ENCODE results near the gene NCK2. TPM values are rescaled to one million over a fixed set of nuclear protein-coding genes. Genes with fewer than 3 reads are reported as not detected.

Gene NCK2
- total RNA-seq, 1 donor from 2014 or later: 72.4 TPM

- Mint-ChIP-seq H3K4me1 (ENCODE audit: low read depth) (peaks cover 6% of the 10 kb centered on the region), H3K9me3 (peaks cover 12% of the 10 kb centered on the region), H3K4me3 (ENCODE audit: low read depth) (no peak overlapping the region), H3K27me3 (ENCODE audit: low read depth) (no peaks in the 10 kb centered on the region), H3K36me3 (ENCODE audit: low read depth) (no peaks in the 10 kb centered on the region), H3K27ac (no peak overlapping the region)
- intact Hi-C loops (cut with micrococcal nuclease): no loop called here
- DNase-seq (ENCODE audit: low spot score): peak; percentile 22
Measured at GRCh38 chr2:105934467-105934866, 189.8 kb downstream of the NCK2 start.

GRCh38 chr2:105935063-105935462, 190.4 kb downstream of the NCK2 start:
- H3K9me3 Mint-ChIP-seq: peaks cover 14% of the 10 kb centered on the region
- DNase-seq (ENCODE audit: low spot score): no peak
- H3K27ac Mint-ChIP-seq: no peak overlapping the region
- no peaks in the 10 kb centered on the region for H3K27me3 Mint-ChIP-seq (ENCODE audit: low read depth)
- H3K4me1 Mint-ChIP-seq (ENCODE audit: low read depth): peaks cover 4% of the 10 kb centered on the region
- intact Hi-C loops (cut with micrococcal nuclease): no loop called here
- H3K36me3 Mint-ChIP-seq (ENCODE audit: low read depth): no peaks in the 10 kb centered on the region
- no peak overlapping the region for H3K4me3 Mint-ChIP-seq (ENCODE audit: low read depth)

- H3K4me3 Mint-ChIP-seq (ENCODE audit: low read depth): no peak overlapping the region
- H3K36me3 Mint-ChIP-seq (ENCODE audit: low read depth): no peaks in the 10 kb centered on the region
- no peak for DNase-seq (ENCODE audit: low spot score)
- H3K4me1 Mint-ChIP-seq (ENCODE audit: low read depth): peaks cover 4% of the 10 kb centered on the region
- H3K9me3 Mint-ChIP-seq: peaks cover 14% of the 10 kb centered on the region
- intact Hi-C loops (cut with micrococcal nuclease): no loop called here
- no peaks in the 10 kb centered on the region for H3K27me3 Mint-ChIP-seq (ENCODE audit: low read depth)
- H3K27ac Mint-ChIP-seq: no peak overlapping the region
Measured at GRCh38 chr2:105936954-105937353, 192.2 kb downstream of the NCK2 start.

DNA sequence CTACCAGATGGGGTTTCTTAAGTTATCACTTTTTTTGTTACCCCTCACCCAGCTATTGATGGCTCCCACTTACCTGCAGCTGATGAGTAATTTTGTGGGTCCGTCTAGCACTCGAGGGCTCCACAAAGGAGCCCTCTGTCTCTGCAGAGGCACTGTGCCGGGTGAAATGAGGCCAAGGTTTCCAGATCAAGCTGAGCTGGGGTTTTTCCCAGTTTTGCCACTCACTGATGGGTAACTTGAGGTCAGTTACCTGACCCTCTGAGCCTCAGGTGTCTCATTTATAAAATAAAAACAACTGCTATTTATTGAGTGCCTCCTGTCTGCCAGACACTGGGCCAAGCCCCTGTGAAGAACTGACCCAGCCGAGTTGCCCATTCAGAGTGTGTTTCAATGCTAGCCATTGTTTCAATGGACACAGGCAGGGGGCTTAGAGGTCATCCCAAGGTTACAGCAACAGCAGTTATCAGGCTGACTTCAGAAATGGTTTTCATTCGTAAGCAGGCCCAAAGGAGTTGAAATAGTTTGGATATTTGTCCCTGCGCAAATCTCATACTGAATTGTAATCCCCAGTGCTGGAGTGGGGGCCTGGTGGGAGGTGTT, 192.9 kb downstream of the NCK2 start:
- Mint-ChIP-seq H3K27me3 (ENCODE audit: low read depth) (no peaks in the 10 kb centered on the region), H3K4me3 (ENCODE audit: low read depth) (no peak overlapping the region), H3K4me1 (ENCODE audit: low read depth) (peaks cover 4% of the 10 kb centered on the region), H3K9me3 (peaks cover 14% of the 10 kb centered on the region), H3K36me3 (ENCODE audit: low read depth) (no peaks in the 10 kb centered on the region), H3K27ac (no peak overlapping the region)
- intact Hi-C loops (cut with micrococcal nuclease): no loop called here
- no peak for DNase-seq (ENCODE audit: low spot score)
